CD4-positive, alpha-beta T cell treated with Interleukin-4 for 1 hour (primary cell): ENCODE data around the gene IFI44.

Experiments used
- DNase-seq, 2 donors: peaks; one replicate each; pipeline ENCODE4 v3.0.0-alpha.2; 2020 to 2022

Gene IFI44

GRCh38 chr1:78649628-78650027 lies at the start of gene IFI44:
TSS of gene IFI44 (plus strand) at chr1:78649831. CDS start at chr1:78650196, 365 bp downstream.
- DNase-seq, result peak; percentile 68 to 82

DNA sequence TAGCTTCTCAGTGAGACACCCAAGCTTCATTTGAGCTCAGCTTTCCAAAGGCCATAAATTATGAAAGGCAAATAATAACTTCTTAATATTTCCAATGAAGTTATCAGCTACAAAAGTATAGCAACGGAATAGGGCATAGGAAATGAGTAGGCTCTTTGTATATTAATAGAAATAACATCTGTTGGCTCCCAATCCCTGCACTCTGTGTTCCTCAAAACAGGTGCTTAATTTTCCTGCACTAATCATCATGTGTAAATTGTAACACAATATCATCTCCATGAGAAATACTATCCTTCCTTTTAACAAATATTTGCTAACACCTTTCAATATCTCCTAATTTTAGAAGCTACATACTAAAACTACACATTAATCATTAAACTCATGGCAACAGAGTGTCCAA lies 48.6 kb upstream of the IFI44 start:
- DNase-seq, result no peak

GRCh38 chr1:78603206-78603605 lies 46.4 kb upstream of the IFI44 start:
- DNase-seq, result no peak

DNA sequence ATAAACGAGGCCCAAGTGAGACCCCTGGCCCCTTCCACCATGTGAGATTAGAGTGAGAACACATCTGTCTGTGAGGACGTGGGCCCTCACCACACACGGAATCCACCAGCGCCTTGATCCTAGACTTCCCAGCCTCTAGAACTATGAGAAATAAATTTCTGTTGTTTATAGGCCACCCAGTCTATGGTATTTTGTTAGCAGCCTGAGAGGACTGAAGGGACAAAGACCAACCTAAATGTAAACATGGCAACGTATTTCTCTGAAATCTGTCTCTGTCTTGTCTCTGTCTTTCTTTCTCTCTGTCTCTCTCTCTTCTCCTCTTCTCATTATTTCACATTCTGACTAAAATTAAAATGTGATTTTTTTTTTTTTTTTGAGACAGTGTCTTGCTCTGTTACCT lies 45.0 kb upstream of the IFI44 start:
- DNase-seq, result no peak

DNA sequence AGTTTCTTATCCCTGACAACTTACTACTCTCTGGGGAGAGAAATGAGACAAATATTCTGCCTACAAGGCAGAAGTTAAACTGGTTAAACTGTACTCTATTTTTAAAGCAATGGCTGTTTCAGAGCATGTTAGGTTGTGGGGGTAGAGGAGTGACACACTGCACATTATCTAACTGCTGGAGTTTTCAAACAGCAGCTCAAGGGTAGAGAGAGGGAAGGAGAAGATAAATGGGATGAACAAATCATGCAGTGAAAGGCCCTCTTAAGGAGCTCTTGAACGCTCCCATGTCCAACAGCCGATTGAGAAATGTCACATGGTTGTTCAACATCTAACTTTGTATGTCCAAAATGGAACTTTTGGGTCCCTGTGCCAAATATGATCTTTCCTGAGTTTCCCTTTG lies 43.4 kb upstream of the IFI44 start:
- DNase-seq, result no peak

GRCh38 chr1:78607334-78607927 lies 42.2 kb upstream of the IFI44 start:
- no peak for DNase-seq

GRCh38 chr1:78607944-78608343 lies 41.7 kb upstream of the IFI44 start:
- DNase-seq, result no peak

DNA sequence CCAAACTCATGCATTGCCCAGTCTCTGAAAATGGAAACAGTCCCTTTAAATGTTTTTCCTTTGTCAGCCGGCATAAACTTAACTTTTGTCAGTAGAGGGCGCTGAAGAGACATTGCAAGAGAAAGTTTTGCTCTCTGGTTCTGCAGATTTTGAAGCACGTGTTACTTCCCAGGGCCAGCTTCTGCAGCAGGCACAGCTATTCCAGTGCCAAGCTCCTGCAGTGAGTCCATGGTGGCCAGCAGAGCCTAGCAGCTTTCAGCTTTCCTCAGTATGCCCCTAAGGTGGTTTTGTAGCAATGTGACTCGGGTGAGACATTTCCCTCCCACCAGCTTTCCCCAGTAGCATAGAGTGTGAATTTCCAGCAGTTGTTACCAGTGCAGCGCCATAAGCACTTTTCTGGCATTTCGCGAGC lies 32.0 kb upstream of the IFI44 start:
- DNase-seq, result peak; percentile 58 to 83

DNA sequence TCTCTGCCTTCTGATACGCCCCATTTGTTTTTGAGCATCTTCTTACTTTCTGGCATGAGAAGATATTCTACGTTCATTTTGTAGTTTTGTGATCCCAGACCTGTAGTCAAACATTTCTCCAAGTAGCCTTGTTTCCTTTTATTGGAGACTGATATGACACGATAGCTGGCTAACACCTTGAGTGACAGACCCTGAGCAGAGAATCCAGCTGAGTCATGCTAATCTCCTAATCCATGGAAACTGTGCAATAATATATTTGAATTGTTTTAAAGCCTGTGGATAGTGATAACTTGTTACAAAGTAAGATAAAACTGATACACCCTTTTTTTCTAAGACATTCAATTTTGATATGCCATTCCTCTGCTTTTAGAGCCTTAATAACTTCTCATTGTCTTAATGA lies 30.6 kb upstream of the IFI44 start:
- DNase-seq, result no peak

DNA sequence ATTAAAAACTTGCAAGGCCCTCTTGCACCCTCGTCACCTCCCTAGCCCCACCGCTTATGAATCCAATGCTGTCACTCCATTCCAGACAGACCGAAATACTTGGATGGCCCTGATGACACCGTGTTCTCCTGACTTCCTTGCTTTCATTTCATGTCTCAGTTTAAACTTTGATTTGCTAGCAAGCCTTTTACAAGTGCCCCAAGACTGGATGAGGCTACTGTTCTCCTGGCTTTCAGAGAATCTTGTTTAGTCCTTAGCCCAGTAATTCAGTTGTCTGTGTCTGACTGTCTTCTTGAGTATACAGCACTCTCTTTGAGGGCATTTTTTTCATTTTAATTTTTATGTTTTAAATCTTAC lies 30.2 kb upstream of the IFI44 start:
- no peak for DNase-seq

GRCh38 chr1:78619803-78620579 lies 29.6 kb upstream of the IFI44 start, which contains the start of gene IFI44L:
TSS of gene IFI44L (plus strand) at chr1:78620448. CDS start at chr1:78627916, 7,468 bp downstream.
- DNase-seq, result peak; percentile 31 to 70

DNA sequence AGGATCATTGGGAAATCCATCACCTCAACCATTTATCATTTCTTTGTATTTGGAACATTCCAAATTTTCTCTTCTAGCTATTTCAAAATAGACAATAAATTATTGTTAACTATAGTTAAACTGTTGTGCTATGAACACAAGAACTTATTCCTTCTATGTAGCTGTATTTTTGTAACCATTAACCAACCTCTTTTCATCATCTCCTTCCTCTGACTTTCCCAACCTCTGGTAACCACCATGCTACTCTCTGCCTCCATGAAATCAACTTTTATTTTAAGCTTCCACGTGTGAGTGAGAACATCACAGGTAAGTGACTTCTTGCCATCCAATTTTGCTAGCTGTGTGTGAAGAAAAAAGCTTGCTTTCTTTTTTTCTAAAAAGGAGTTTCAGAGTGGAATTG lies 29.0 kb upstream of the IFI44 start:
- DNase-seq, result no peak

DNA sequence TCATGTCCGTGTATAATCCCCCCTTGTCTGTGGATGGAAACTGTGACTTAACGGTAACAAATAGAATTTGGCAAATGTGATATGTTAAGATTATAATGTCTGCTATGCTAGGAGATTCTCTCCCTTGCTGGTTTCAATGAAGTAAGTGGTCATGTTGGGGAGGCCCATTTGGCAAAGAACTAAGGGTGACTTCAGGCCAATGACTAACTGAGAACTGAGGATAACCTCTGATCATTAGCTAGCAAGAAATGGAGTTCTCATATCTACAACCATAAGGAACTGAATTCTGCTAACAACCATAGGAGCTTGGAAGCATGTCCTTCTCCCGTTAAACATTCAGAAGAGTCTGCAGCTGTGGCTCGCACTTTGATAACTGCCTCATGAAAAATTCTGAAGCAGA lies 27.1 kb upstream of the IFI44 start:
- no peak for DNase-seq

DNA sequence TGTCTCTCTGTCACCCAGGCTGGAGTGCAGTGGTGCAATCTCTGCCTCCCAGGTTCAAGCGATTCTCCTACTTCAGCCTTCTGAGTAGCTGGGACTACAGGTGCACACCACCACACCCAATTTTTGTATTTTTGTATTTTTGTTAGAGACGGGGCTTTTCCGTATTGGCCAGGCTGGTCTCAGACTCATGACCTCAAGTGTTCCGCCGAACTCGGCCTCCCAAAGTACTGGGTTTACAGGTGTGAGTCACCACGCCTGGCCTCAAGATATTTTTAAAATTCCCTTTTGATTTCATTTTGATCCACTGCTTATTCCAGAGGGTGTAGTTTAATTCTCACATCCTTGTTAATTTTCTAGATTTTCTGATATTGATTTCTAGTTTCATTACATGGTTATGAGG lies 25.6 kb upstream of the IFI44 start:
- DNase-seq, result no peak

DNA sequence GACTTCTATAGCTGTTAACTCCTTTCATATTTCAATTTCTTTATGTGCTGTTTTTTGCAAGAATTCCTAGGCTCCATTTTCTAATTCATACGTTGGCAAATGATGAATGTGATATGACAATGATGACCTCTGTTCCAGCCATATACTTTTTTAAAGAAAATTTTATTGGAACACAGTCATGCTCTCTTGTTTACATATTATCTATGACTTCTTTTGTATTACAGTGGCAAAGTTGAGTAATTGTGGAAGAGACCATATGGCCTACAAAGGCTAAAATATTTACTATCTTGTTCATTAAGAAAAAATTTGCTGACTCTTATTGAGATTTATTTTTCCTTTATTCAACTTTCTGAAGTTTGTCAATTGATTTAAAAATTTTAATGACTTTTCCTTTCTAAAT lies 22.3 kb upstream of the IFI44 start:
- no peak for DNase-seq

DNA sequence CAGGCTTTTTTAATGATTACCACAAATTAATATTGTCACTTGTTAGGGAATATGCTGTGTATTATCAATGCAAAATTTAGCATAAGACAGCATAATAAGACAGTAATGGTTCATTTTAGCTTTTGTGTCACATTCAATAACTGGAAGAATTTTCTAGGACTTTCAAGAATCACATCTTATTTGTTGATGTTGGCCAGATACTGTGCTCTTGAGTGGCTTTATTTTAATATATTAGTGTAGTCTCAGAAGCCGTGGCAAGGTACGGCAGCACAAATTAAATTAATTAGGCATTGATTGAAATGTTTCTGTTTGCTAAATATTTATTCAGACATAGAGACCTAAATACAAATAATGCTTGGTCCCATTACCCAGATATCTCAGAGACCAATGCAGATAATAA lies 19.0 kb upstream of the IFI44 start:
- no peak for DNase-seq

DNA sequence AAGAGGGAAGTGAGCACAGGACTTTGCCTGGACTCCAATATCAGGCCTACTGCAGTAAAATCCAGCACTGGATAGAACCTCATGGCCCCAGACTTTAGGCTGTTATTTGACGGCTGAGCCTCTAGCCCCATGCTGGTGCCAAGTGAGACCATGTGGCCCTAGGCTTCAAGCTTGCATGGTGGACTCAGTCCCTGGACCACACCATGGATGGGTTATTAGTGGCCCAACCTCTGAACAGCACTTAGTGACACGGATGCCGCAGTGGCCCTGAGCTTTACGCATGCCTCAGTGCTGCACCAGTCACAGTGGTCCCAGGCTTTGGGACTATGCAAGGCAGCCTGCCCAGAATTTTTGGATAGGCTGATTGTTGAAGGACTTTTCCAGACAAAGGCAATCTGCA lies 16.4 kb upstream of the IFI44 start:
- no peak for DNase-seq

- DNase-seq, result no peak
These were observed 9.2 kb upstream of the IFI44 start for GRCh38 chr1:78640462-78640861.

GRCh38 chr1:78641558-78641957 lies 8.1 kb upstream of the IFI44 start:
- no peak for DNase-seq

DNA sequence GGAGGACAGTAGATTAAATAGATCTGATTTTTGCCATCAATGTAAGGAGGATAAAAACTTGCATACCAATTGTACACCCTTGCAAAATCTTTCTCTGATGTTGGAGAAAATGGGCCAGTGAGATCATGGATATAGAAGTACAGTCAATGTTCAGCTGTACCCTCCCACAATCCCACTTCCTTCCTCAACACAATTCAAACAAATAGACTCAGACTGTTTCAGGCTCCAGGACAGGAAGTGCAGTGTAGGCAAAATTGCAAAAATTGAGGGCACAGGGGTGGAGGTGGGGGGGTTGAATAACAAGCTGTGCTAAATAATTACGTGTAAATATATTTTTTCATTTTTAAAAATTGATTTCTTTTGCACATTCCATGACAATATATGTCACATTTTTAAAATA lies 3.9 kb upstream of the IFI44 start:
- peak in 1 of 2 donors; percentile 54 for DNase-seq

DNA sequence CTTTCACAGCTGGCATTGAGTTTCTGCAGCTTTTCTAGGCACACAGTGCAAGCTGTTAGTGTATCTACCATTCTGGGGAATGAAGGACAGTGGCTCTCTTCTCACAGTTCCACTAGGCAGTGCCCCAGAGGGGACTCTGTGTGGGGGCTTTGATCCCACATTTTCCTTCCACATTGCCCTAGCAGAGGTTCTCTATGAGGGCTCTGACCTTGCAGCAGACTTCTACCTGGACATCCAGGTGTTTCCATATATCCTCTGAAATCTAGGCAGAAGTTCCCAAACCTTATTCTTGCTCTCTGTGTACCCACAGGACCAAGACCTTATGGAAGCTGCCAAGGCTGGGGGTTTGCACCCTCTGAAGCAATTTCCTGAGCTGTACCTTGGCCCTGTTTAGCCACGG lies 2.4 kb upstream of the IFI44 start:
- DNase-seq, result no peak

DNA sequence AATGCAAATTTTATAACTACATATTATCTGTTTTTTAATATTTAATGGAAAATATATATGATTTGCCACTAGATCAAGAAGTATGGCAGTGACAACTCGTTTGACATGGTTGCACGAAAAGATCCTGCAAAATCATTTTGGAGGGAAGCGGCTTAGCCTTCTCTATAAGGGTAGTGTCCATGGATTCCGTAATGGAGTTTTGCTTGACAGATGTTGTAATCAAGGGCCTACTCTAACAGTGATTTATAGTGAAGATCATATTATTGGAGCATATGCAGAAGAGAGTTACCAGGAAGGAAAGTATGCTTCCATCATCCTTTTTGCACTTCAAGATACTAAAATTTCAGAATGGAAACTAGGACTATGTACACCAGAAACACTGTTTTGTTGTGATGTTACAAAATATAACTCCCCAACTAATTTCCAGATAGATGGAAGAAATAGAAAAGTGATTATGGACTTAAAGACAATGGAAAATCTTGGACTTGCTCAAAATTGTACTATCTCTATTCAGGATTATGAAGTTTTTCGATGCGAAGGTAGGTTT lies 556 bp downstream of the IFI44 start:
- DNase-seq, result peak in 1 of 2 donors; percentile 13

GRCh38 chr1:78651241-78651640 lies 1.6 kb downstream of the IFI44 start:
- DNase-seq, result peak in 1 of 2 donors; percentile 45

GRCh38 chr1:78652019-78652560 lies 2.5 kb downstream of the IFI44 start:
- DNase-seq, result no peak
